ENCODE results near the gene TRIM24. TPM values are rescaled to one million over a fixed set of nuclear protein-coding genes. Genes with fewer than 3 reads are reported as not detected.
"Not testable (repeated sequence)": the region's sequence is repeated elsewhere in the genome, so short reads cannot be mapped to it uniquely, and the experiment has no call there.

The TRIM24 gene
- total RNA-seq, 3 donors from 2014 or later: 13.6 to 15.3 (median 14.1) TPM

DNA sequence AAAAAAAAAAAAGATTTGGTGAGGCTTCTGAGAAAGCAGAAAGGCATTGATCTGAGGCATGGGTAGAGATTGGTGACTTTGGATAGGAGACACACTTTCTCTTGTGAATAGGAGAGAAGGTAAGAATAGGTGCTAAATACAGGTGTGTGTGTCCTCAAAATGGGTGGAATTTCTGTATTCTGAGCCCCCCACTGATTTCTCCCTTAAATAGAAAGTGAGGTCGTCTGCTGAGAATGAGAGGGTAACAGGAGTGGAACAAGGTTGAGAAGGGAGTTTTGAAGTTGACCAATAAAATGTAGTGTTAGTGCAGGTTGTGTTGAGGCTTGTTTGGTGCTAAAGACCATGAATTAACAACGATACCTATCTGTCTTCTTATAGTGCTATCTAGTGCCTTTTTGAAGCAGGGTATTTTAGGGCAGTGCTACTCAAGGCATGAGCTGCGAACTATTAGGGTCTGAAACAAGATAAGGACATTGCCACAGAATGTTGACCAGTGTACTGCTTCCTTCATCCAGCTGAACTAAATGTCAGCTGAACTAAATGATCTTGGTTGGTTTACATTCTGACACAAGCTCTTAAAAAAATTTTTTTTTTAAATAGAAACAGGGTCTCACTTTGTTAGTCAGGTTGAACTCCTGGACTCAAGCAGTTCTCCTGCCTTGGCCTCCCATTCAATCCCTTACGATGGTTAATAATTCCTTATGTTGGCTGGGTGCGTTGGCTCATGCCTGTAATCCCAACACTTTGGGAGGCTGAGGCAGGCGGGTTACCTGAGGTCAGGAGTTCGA, 12.4 kb downstream of the TRIM24 start:
- Mint-ChIP-seq H3K9me3 (no peaks in the 10 kb centered on the region), H3K36me3 (ENCODE audit: insufficient read depth) (peaks cover 6% of the 10 kb centered on the region), H3K4me1 (ENCODE audit: low read depth) (peaks cover 49% of the 10 kb centered on the region), H3K27me3 (ENCODE audit: low read depth) (no peaks in the 10 kb centered on the region), H3K4me3 (no peak overlapping the region)
- ATAC-seq (no peak), DNase-seq (no peak)

DNA sequence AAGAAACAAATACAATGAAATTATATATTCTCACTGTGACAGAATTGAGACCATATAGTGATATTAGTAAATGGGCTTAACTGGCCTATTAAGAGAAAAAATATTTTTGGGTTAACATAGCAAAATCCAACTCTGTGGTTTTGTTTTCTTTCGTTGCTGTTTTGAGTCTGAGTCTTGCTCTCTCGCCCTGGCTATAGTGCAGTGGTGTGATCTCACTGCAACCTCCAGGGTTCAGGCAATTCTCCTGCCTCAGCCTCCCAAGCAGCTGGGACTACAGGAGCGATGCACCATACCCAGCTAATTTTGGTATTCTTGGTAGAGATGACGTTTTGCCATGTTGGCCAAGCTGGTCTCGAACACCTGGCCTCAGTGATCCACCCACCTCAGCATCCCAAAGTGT, 15.3 kb downstream of the TRIM24 start:
- peaks cover 6% of the 10 kb centered on the region for H3K36me3 Mint-ChIP-seq (ENCODE audit: insufficient read depth)
- DNase-seq (no peak), ATAC-seq (no peak)
- no peaks in the 10 kb centered on the region for H3K9me3 Mint-ChIP-seq
- H3K4me1 Mint-ChIP-seq (ENCODE audit: low read depth): peaks cover 51% of the 10 kb centered on the region
- H3K27me3 Mint-ChIP-seq (ENCODE audit: low read depth): no peaks in the 10 kb centered on the region
- H3K4me3 Mint-ChIP-seq: no peak overlapping the region

DNA sequence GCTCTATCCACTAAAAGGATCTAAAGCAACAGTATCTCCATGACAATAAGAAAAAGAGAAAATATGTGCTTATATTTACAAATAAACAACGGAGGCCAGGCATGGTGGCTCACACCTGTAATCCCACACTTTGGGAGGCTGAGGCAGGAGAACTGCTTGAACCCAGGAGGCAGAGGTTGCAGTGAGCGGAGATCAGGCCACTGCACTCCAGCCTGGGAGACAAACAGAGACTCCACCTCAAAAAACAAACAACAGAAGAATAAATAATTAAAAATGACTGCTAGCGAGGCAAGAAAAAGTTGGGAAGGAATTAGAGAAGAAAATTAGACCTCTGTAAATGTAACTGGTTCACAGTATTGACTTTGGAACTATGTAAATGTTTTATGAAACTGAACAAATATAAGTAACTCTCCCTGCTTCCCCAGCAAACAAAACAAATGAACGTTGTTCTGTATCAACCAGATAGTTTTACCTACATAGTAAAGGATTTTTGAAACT, 17.1 kb downstream of the TRIM24 start:
- peaks cover 56% of the 10 kb centered on the region for H3K4me1 Mint-ChIP-seq (ENCODE audit: low read depth)
- DNase-seq (no peak), ATAC-seq (no peak)
- no peaks in the 10 kb centered on the region for H3K27me3 Mint-ChIP-seq (ENCODE audit: low read depth)
- no peaks in the 10 kb centered on the region for H3K9me3 Mint-ChIP-seq
- peaks cover 3% of the 10 kb centered on the region for H3K36me3 Mint-ChIP-seq (ENCODE audit: insufficient read depth)
- H3K4me3 Mint-ChIP-seq: no peak overlapping the region

GRCh38 chr7:138477581-138477980, 17.5 kb downstream of the TRIM24 start:
- no peak overlapping the region for H3K4me3 Mint-ChIP-seq
- ATAC-seq (no peak), DNase-seq (no peak)
- H3K4me1 Mint-ChIP-seq (ENCODE audit: low read depth): peaks cover 54% of the 10 kb centered on the region
- peaks cover 3% of the 10 kb centered on the region for H3K36me3 Mint-ChIP-seq (ENCODE audit: insufficient read depth)
- H3K9me3 Mint-ChIP-seq: no peaks in the 10 kb centered on the region
- H3K27me3 Mint-ChIP-seq (ENCODE audit: low read depth): no peaks in the 10 kb centered on the region

DNA sequence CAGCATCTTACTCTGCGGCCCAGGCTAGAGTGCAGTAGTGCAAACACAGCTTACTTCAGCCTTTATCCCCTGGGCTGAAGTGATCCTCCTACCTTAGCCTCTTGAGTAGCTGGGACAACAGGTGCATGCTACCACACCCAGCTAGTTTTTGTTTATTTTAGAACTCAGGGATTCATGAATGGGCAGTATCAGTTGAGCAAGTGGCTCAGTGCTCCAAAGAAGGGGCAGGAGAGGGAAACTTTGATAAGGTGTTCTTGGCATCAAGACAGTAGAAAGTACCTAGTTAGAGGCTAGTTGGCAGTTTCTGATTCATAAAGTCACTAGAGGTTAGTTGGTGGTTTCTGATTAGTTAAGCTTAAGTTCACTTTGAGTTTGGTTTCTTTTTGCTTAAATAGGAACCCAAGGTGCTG, 18.4 kb downstream of the TRIM24 start:
- Mint-ChIP-seq H3K27me3 (ENCODE audit: low read depth) (no peaks in the 10 kb centered on the region), H3K4me1 (ENCODE audit: low read depth) (peaks cover 55% of the 10 kb centered on the region), H3K36me3 (ENCODE audit: insufficient read depth) (peaks cover under 1% of the 10 kb centered on the region), H3K4me3 (no peak overlapping the region), H3K9me3 (no peaks in the 10 kb centered on the region)
- DNase-seq (no peak), ATAC-seq (peak in 1 of 2 donors; percentile 48)

GRCh38 chr7:138480527-138480926, 20.5 kb downstream of the TRIM24 start:
- H3K4me3 Mint-ChIP-seq: no peak overlapping the region
- no peaks in the 10 kb centered on the region for H3K27me3 Mint-ChIP-seq (ENCODE audit: low read depth)
- DNase-seq: no peak
- H3K36me3 Mint-ChIP-seq (ENCODE audit: insufficient read depth): peaks cover 2% of the 10 kb centered on the region
- peaks cover 51% of the 10 kb centered on the region for H3K4me1 Mint-ChIP-seq (ENCODE audit: low read depth)
- peaks cover 2% of the 10 kb centered on the region for H3K9me3 Mint-ChIP-seq
- ATAC-seq: no peak

DNA sequence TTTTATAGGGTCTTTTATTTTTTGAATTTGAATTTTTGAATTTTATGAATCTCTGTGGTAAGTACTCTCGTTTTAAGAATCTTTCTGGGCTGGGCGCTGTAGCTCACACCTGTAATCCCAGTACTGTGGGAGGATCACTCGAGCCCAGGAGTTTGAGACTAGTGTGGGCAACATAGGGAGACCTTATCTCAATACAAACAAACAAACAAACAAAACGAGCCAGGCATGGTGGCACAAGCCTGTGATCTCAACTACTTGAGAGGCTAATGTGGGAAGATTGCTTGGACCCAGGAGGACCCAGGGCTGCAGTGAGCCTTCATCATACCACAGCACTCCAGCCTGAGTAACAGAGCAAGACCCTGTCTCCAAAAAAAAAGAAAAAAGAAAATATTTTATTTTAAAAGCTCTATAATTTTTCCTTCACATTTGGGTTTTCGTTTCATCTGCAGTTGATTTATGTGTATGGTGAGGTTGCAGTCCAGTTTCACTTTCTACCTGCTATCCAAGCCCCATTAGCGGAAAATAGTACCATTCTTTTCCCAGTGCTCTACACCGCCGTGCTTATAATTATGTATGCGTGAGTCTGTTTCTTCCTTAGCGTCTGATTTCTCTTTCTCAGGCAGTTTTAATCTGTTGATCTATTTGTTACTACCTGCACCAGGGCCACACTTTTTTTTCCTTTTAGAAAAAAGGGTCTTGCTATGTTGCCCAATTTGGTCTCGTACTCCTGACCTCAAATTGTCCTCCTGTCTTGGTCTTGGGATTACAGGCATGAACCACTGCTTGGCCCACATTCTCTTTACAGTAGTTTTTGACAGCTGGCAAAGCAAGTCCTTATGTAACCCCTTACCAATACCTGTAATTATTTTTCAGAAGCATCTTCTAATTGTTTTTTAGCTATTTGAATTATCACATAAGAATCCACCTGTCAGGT, 21.7 kb downstream of the TRIM24 start:
- H3K9me3 Mint-ChIP-seq: peaks cover 5% of the 10 kb centered on the region
- no peaks in the 10 kb centered on the region for H3K27me3 Mint-ChIP-seq (ENCODE audit: low read depth)
- DNase-seq: no peak
- H3K4me1 Mint-ChIP-seq (ENCODE audit: low read depth): peaks cover 49% of the 10 kb centered on the region
- ATAC-seq: no peak
- no peak overlapping the region for H3K4me3 Mint-ChIP-seq
- peaks cover 5% of the 10 kb centered on the region for H3K36me3 Mint-ChIP-seq (ENCODE audit: insufficient read depth)

GRCh38 chr7:138483531-138483930, 23.5 kb downstream of the TRIM24 start:
- H3K4me1 Mint-ChIP-seq (ENCODE audit: low read depth): peaks cover 53% of the 10 kb centered on the region
- peaks cover 5% of the 10 kb centered on the region for H3K9me3 Mint-ChIP-seq
- DNase-seq: no peak
- peaks cover 5% of the 10 kb centered on the region for H3K36me3 Mint-ChIP-seq (ENCODE audit: insufficient read depth)
- H3K4me3 Mint-ChIP-seq: no peak overlapping the region
- H3K27me3 Mint-ChIP-seq (ENCODE audit: low read depth): no peaks in the 10 kb centered on the region
- ATAC-seq: no peak

GRCh38 chr7:138485508-138485907, 25.4 kb downstream of the TRIM24 start:
- Mint-ChIP-seq H3K4me1 (ENCODE audit: low read depth) (peaks cover 52% of the 10 kb centered on the region), H3K36me3 (ENCODE audit: insufficient read depth) (peaks cover 10% of the 10 kb centered on the region)
- not testable (repeated sequence) for H3K27me3 Mint-ChIP-seq (ENCODE audit: low read depth); H3K9me3 Mint-ChIP-seq; DNase-seq; ATAC-seq; H3K4me3 Mint-ChIP-seq

- not testable (repeated sequence) for H3K27me3 Mint-ChIP-seq (ENCODE audit: low read depth); DNase-seq; H3K4me3 Mint-ChIP-seq; ATAC-seq; H3K9me3 Mint-ChIP-seq
- peaks cover 27% of the 10 kb centered on the region for H3K36me3 Mint-ChIP-seq (ENCODE audit: insufficient read depth)
- peaks cover 63% of the 10 kb centered on the region for H3K4me1 Mint-ChIP-seq (ENCODE audit: low read depth)
Measured at GRCh38 chr7:138489139-138489538, 29.1 kb downstream of the TRIM24 start.

- peaks cover 68% of the 10 kb centered on the region for H3K4me1 Mint-ChIP-seq (ENCODE audit: low read depth)
- ATAC-seq (no peak), DNase-seq (no peak)
- H3K36me3 Mint-ChIP-seq (ENCODE audit: insufficient read depth): peaks cover 29% of the 10 kb centered on the region
- peaks cover 3% of the 10 kb centered on the region for H3K9me3 Mint-ChIP-seq
- no peaks in the 10 kb centered on the region for H3K27me3 Mint-ChIP-seq (ENCODE audit: low read depth)
- H3K4me3 Mint-ChIP-seq: no peak overlapping the region
Measured at GRCh38 chr7:138491612-138492386, 31.7 kb downstream of the TRIM24 start.

DNA sequence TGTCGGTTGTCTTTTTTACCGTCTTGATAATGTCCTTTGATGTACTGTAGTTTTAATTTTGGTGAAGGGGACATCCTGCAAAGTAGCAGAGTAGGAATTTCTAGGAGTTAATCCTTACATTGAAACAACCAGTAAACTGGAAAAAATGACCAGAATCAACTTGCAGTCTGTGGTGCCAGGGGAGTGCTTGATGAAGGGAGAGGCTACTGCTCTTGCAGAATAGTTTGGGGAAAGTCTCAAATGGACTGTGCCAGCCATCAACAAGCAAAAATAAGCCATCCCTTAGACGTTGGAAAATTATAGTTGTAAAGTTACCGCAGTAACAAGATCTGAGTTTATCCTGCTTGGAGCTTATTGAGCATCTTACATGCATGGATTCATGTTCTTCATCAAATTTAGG, 32.4 kb downstream of the TRIM24 start:
- Mint-ChIP-seq H3K9me3 (peaks cover 3% of the 10 kb centered on the region), H3K4me3 (no peak overlapping the region), H3K4me1 (ENCODE audit: low read depth) (peaks cover 65% of the 10 kb centered on the region), H3K27me3 (ENCODE audit: low read depth) (no peaks in the 10 kb centered on the region), H3K36me3 (ENCODE audit: insufficient read depth) (peaks cover 31% of the 10 kb centered on the region)
- ATAC-seq (no peak), DNase-seq (no peak)

GRCh38 chr7:138493535-138493934, 33.5 kb downstream of the TRIM24 start:
- H3K36me3 Mint-ChIP-seq (ENCODE audit: insufficient read depth): peaks cover 32% of the 10 kb centered on the region
- H3K4me3 Mint-ChIP-seq: no peak overlapping the region
- ATAC-seq (no peak), DNase-seq (no peak)
- H3K27me3 Mint-ChIP-seq (ENCODE audit: low read depth): no peaks in the 10 kb centered on the region
- H3K9me3 Mint-ChIP-seq: peaks cover 3% of the 10 kb centered on the region
- H3K4me1 Mint-ChIP-seq (ENCODE audit: low read depth): peaks cover 55% of the 10 kb centered on the region

DNA sequence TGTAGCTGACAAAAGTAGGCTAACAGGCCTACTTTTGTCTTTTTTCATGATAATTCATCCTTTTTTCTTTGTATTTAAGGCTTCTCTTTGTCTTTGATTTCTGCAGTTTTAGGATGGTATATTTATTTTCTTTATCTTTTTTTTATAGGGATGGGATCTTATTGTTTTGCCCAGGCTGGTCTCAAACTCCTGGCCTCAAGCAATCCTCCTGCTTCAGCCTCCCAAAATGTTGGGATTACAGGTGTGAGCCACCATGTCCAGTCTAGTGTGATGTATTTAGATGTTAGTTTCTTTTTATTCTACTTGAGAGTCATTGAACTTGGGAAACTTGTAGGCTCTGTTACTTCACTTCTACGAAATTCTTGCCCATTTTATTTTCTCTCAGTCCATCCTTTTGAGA, 35.4 kb downstream of the TRIM24 start:
- peaks cover 48% of the 10 kb centered on the region for H3K4me1 Mint-ChIP-seq (ENCODE audit: low read depth)
- no peak overlapping the region for H3K4me3 Mint-ChIP-seq
- peaks cover 3% of the 10 kb centered on the region for H3K9me3 Mint-ChIP-seq
- DNase-seq (no peak), ATAC-seq (no peak)
- peaks cover 39% of the 10 kb centered on the region for H3K36me3 Mint-ChIP-seq (ENCODE audit: insufficient read depth)
- H3K27me3 Mint-ChIP-seq (ENCODE audit: low read depth): no peaks in the 10 kb centered on the region
